Naive thymus-derived CD4-positive, alpha-beta T cell (primary cell): Measurements from ENCODE around the gene BSDC1. TPM values are rescaled to one million over a fixed set of nuclear protein-coding genes. Genes with fewer than 3 reads are reported as not detected.

ENCODE experiments used
- ATAC-seq: fragments of 150-1000 bp; cut with Tn5 transposase; 2 replicates; pipeline ENCODE4 v1.10.0; 2021; ENCODE audit warnings: mild to moderate bottlenecking, moderate library complexity
- CTCF ChIA-PET: fragments of 350-600 bp; sonication (Branson Sonifier 250); formaldehyde crosslinking; loops from one replicate; lab custom pipeline; 2021; ENCODE audit warnings: antibody characterized with exemption; lab: Charles Lee
- POLR2A ChIA-PET: fragments of 350-600 bp; sonication (Branson Sonifier 250); formaldehyde crosslinking; loops from one replicate; lab custom pipeline; 2021; ENCODE audit warnings: antibody characterized with exemption, inconsistent platforms; lab: Charles Lee
- DNase-seq, 9 donors: peaks; one replicate each; pipeline versions ENCODE4 v3.0.0 to v3.0.0-alpha.2; 2020 to 2022; ENCODE audit warnings: mixed read lengths in 1 of 9
- H3K27ac ChIP-seq: one replicate; pipeline ENCODE4 v1.7.0; 2013; ENCODE audit warnings: mild to moderate bottlenecking, low read depth, low read length, moderate library complexity
- H3K27me3 ChIP-seq, 2 donors: one replicate each; pipeline ENCODE4 v1.7.0; 2013; ENCODE audit warnings: low read length in 2 of 2, mild to moderate bottlenecking in 2 of 2, moderate library complexity in 2 of 2; ENCODE audit not compliant: control insufficient read depth in 2 of 2, insufficient read depth in 2 of 2
- H3K36me3 ChIP-seq, 3 experiments: 1 replicate in 2 of 3; 2 replicates in 1 of 3; pipeline ENCODE4 v1.7.0; 2013; ENCODE audit warnings: low read length in 3 of 3, mild to moderate bottlenecking in 3 of 3, moderate library complexity in 1 of 3; ENCODE audit not compliant: insufficient read depth in 3 of 3, control insufficient read depth in 2 of 3
- H3K4me1 ChIP-seq, 2 donors: one replicate each; pipeline ENCODE4 v1.7.0; 2013; ENCODE audit warnings: low read length in 2 of 2, mild to moderate bottlenecking in 2 of 2, moderate library complexity in 1 of 2; ENCODE audit not compliant: control insufficient read depth in 2 of 2, insufficient read depth in 2 of 2
- H3K4me3 ChIP-seq: 2 replicates; pipeline ENCODE4 v1.7.0; 2013; ENCODE audit warnings: mild to moderate bottlenecking, low read length
- H3K9me3 ChIP-seq, 3 experiments: 1 replicate in 2 of 3; 2 replicates in 1 of 3; pipeline ENCODE4 v1.7.0; 2013; ENCODE audit warnings: low read length in 3 of 3; ENCODE audit not compliant: control insufficient read depth in 2 of 3
- H3K27ac Mint-ChIP-seq, 9 donors: one replicate each; pipeline ENCODE4 v1.8.0; 2020 to 2022; ENCODE audit warnings: mixed read lengths in 9 of 9, mild to moderate bottlenecking in 8 of 9, moderate library complexity in 5 of 9, inconsistent platforms in 2 of 9
- H3K27me3 Mint-ChIP-seq, 5 donors: one replicate each; pipeline ENCODE4 v1.8.0; 2021 to 2022; ENCODE audit warnings: mixed read lengths in 5 of 5, mild to moderate bottlenecking in 1 of 5
- H3K36me3 Mint-ChIP-seq, 5 donors: one replicate each; pipeline ENCODE4 v1.8.0; 2020 to 2022; ENCODE audit warnings: mixed read lengths in 5 of 5, mild to moderate bottlenecking in 3 of 5, inconsistent platforms in 1 of 5
- H3K4me1 Mint-ChIP-seq, 7 donors: one replicate each; pipeline ENCODE4 v1.8.0; 2020 to 2022; ENCODE audit warnings: mixed read lengths in 7 of 7, mild to moderate bottlenecking in 3 of 7, inconsistent platforms in 1 of 7
- H3K4me3 Mint-ChIP-seq, 10 donors: one replicate each; pipeline ENCODE4 v1.8.0; 2020 to 2022; ENCODE audit warnings: mild to moderate bottlenecking in 10 of 10, mixed read lengths in 10 of 10, moderate library complexity in 6 of 10, inconsistent platforms in 2 of 10
- H3K9me3 Mint-ChIP-seq, 11 donors: one replicate each; pipeline ENCODE4 v1.8.0; 2020 to 2022; ENCODE audit warnings: mixed read lengths in 11 of 11, mild to moderate bottlenecking in 4 of 11, inconsistent platforms in 1 of 11, moderate library complexity in 1 of 11
- intact Hi-C, 2 donors: fragments of 100-400 bp; cut with micrococcal nuclease; formaldehyde crosslinking; loops; one replicate each; pipeline ENCODE4 v1.15.1; 2023
- polyA plus RNA-seq, 2 donors: library from polyadenylated mRNA; unstranded; fragments of 300-500 nt; fragmentation: Illumina TruSeq; gene quantifications; one replicate each; pipeline ENCODE4 v1.2.3, GENCODE V29; 2021
- total RNA-seq, 6 experiments: library from RNA in 5 of 6; stranded (reverse) in 5 of 6; gene quantifications; 1 replicate in 5 of 6; 2 replicates in 1 of 6; pipeline ENCODE4 v1.2.3 and lab custom pipeline; 2021 to 2026

The BSDC1 gene
- total and polyA plus RNA-seq, 7 experiments from 2014 or later, result 37.6 to 186 (median 110) TPM

GRCh38 chr1:32352831-32353383 is 41.3 kb downstream of the BSDC1 start:
- Histone ChIP-seq H3K4me3 (no peak overlapping the region), H3K27me3 (no peaks in the 10 kb centered on the region), H3K9me3 (no peaks in the 10 kb centered on the region), H3K27ac (no peak overlapping the region), H3K4me1 (peaks cover 4 to 19% of the 10 kb centered on the region in 2 donors), H3K36me3 (no peaks in the 10 kb centered on the region)
- ChIA-PET CTCF (interaction anchor here (0.8 to 1.6 kb wide), 5 partner anchors 19 to 137 kb away, joined by 3 to 4 read pairs (median 4); partner anchors contain the start of gene BSDC1), POLR2A (interaction anchor here (0.6 to 5.4 kb wide), 11 partner anchors 9 to 584 kb away, joined by 3 to 55 read pairs (median 6); partner anchors contain the start of genes BSDC1, CCDC28B, FAM229A and HDAC1)
- intact Hi-C loops, result no loop called here
- peaks cover 0 to 10% (median 6%) of the 10 kb centered on the region in 5 donors for H3K36me3 Mint-ChIP-seq
- peaks cover 34 to 58% (median 50%) of the 10 kb centered on the region in 7 donors for H3K4me1 Mint-ChIP-seq
- H3K4me3 Mint-ChIP-seq, result peak overlapping the region; percentile 34 to 90 (median 78)
- H3K9me3 Mint-ChIP-seq, result peaks cover 0 to 2% (median 0%) of the 10 kb centered on the region in 11 donors
- peak overlapping the region in 8 of 9 donors; percentile 14 to 84 (median 60) for H3K27ac Mint-ChIP-seq
- no peaks in the 10 kb centered on the region for H3K27me3 Mint-ChIP-seq
- no peak for DNase-seq
- ATAC-seq, result no peak

- H3K4me3 Mint-ChIP-seq, result peak overlapping the region; percentile 45 to 90 (median 78)
- ChIA-PET CTCF (interaction anchor here (0.8 to 1.6 kb wide), 4 partner anchors 18 to 136 kb away, joined by 3 to 4 read pairs (median 4); partner anchors contain the start of gene BSDC1), POLR2A (interaction anchor here (0.7 to 5.4 kb wide), 12 partner anchors 10 to 583 kb away, joined by 3 to 55 read pairs (median 6); partner anchors contain the start of genes BSDC1, CCDC28B, FAM229A and HDAC1)
- Histone ChIP-seq H3K4me1 (peaks cover 4 to 19% of the 10 kb centered on the region in 2 donors), H3K4me3 (peak overlapping the region; percentile 62), H3K27me3 (no peaks in the 10 kb centered on the region), H3K36me3 (no peaks in the 10 kb centered on the region), H3K9me3 (no peaks in the 10 kb centered on the region), H3K27ac (peak overlapping the region; percentile 75)
- DNase-seq (no peak), ATAC-seq (no peak)
- H3K36me3 Mint-ChIP-seq, result peaks cover 0 to 10% (median 6%) of the 10 kb centered on the region in 5 donors
- peak overlapping the region; percentile 15 to 71 (median 46) for H3K27ac Mint-ChIP-seq
- H3K9me3 Mint-ChIP-seq, result peaks cover 0 to 2% (median 0%) of the 10 kb centered on the region in 11 donors
- H3K4me1 Mint-ChIP-seq, result peaks cover 35 to 59% (median 50%) of the 10 kb centered on the region in 7 donors
- no peaks in the 10 kb centered on the region for H3K27me3 Mint-ChIP-seq
- intact Hi-C loops, result no loop called here
These were observed 41.9 kb downstream of the BSDC1 start for GRCh38 chr1:32352239-32352745.

- H3K4me1 Mint-ChIP-seq, result peaks cover 35 to 65% (median 53%) of the 10 kb centered on the region in 7 donors
- ATAC-seq, result peak; percentile 97
- ChIA-PET POLR2A (interaction anchor here (0.6 to 5.4 kb wide), 12 partner anchors 15 to 187 kb away, joined by 3 to 55 read pairs (median 4); partner anchors contain the start of genes BSDC1, HDAC1 and MARCKSL1), CTCF (interaction anchor here (0.8 to 1.6 kb wide), 4 partner anchors 16 to 136 kb away, joined by 3 to 5 read pairs (median 4); partner anchors contain the start of genes BSDC1 and MARCKSL1)
- Histone ChIP-seq H3K4me1 (peaks cover 4 to 19% of the 10 kb centered on the region in 2 donors), H3K36me3 (no peaks in the 10 kb centered on the region), H3K27ac (peak overlapping the region; percentile 75), H3K27me3 (no peaks in the 10 kb centered on the region), H3K4me3 (peak overlapping the region; percentile 62), H3K9me3 (no peaks in the 10 kb centered on the region)
- H3K9me3 Mint-ChIP-seq, result peaks cover 0 to 2% (median 0%) of the 10 kb centered on the region in 11 donors
- peak overlapping the region; percentile 63 to 96 (median 91) for H3K27ac Mint-ChIP-seq
- H3K36me3 Mint-ChIP-seq, result peaks cover 0 to 10% (median 6%) of the 10 kb centered on the region in 5 donors
- peak; percentile 83 to 93 (median 92) for DNase-seq
- H3K4me3 Mint-ChIP-seq, result peak overlapping the region; percentile 68 to 90 (median 85)
- intact Hi-C loops, result loop anchor here (1.0 to 2.0 kb wide), 14 partner anchors 11 to 465 kb away; partner anchors contain the start of genes BSDC1 (in 2 of the 2), HDAC1 (in 2 of the 2), MARCKSL1 (in 2 of the 2) and TMEM39B (in 2 of the 2)
- H3K27me3 Mint-ChIP-seq, result peaks cover 0 to under 1% (median 0%) of the 10 kb centered on the region in 5 donors
These were observed 42.6 kb downstream of the BSDC1 start for GRCh38 chr1:32351399-32352238.

- Mint-ChIP-seq H3K4me1 (peaks cover 35 to 72% (median 60%) of the 10 kb centered on the region in 7 donors), H3K9me3 (peaks cover 0 to 2% (median 0%) of the 10 kb centered on the region in 11 donors), H3K4me3 (peak overlapping the region; percentile 68 to 90 (median 85)), H3K36me3 (peaks cover 0 to 10% (median 6%) of the 10 kb centered on the region in 5 donors), H3K27ac (peak overlapping the region; percentile 63 to 96 (median 91)), H3K27me3 (peaks cover 0 to 7% (median 0%) of the 10 kb centered on the region in 5 donors)
- no peaks in the 10 kb centered on the region for H3K27me3 ChIP-seq
- H3K27ac ChIP-seq, result peak overlapping the region; percentile 75
- H3K9me3 ChIP-seq, result no peaks in the 10 kb centered on the region
- DNase-seq (peak in 4 of 9 donors; percentile 77 to 85 (median 82)), ATAC-seq (peak; percentile 88)
- H3K4me1 ChIP-seq, result peaks cover 5 to 20% of the 10 kb centered on the region in 2 donors
- CTCF ChIA-PET, result interaction anchor here (1.0 to 1.6 kb wide), 3 partner anchors 15 to 136 kb away, joined by 3 to 5 read pairs (median 4); partner anchors contain the start of gene MARCKSL1
- POLR2A ChIA-PET, result interaction anchor here (0.6 to 5.4 kb wide), 6 partner anchors 14 to 186 kb away, joined by 3 to 55 read pairs (median 4); partner anchors contain the start of gene MARCKSL1
- no peaks in the 10 kb centered on the region for H3K36me3 ChIP-seq
- H3K4me3 ChIP-seq, result peak overlapping the region; percentile 62
- intact Hi-C loops, result loop anchor here (1.0 to 2.0 kb wide), 14 partner anchors 11 to 466 kb away; partner anchors contain the start of genes BSDC1 (in 2 of the 2), HDAC1 (in 2 of the 2), MARCKSL1 (in 2 of the 2) and TMEM39B (in 2 of the 2)
These were observed 43.3 kb downstream of the BSDC1 start for GRCh38 chr1:32350785-32351398.

GRCh38 chr1:32349211-32349708 is 45.0 kb downstream of the BSDC1 start:
- POLR2A ChIA-PET, result interaction anchor here (0.7 to 5.4 kb wide), 2 partner anchors 13 to 45 kb away, joined by 3 to 55 read pairs; partner anchors contain the start of genes BSDC1 and MARCKSL1
- H3K27ac Mint-ChIP-seq, result peak overlapping the region in 8 of 9 donors; percentile 29 to 83 (median 68)
- H3K9me3 ChIP-seq, result no peaks in the 10 kb centered on the region
- H3K4me1 ChIP-seq, result peaks cover 15 to 31% of the 10 kb centered on the region in 2 donors
- H3K9me3 Mint-ChIP-seq, result peaks cover 0 to 2% (median 0%) of the 10 kb centered on the region in 11 donors
- ATAC-seq (no peak), DNase-seq (no peak)
- H3K4me3 ChIP-seq, result no peak overlapping the region
- intact Hi-C loops, result no loop called here
- CTCF ChIA-PET, result no interaction called here
- H3K27me3 Mint-ChIP-seq, result peaks cover 0 to 13% (median 0%) of the 10 kb centered on the region in 5 donors
- H3K27ac ChIP-seq, result no peak overlapping the region
- H3K27me3 ChIP-seq, result no peaks in the 10 kb centered on the region
- no peaks in the 10 kb centered on the region for H3K36me3 ChIP-seq
- peaks cover 0 to 6% (median 0%) of the 10 kb centered on the region in 5 donors for H3K36me3 Mint-ChIP-seq
- peak overlapping the region in 6 of 10 donors; percentile 29 to 68 (median 51) for H3K4me3 Mint-ChIP-seq
- H3K4me1 Mint-ChIP-seq, result peaks cover 35 to 76% (median 68%) of the 10 kb centered on the region in 7 donors
